Stimulated activated CD4-positive, alpha-beta T cell treated with anti-CD3 and anti-CD28 coated beads, TNF-alpha, amount 100 ng/mL, for 1 hour (primary cell): ENCODE results near the gene SUSD6.

ENCODE experiments used
- DNase-seq, 3 donors: peaks; one replicate each; pipeline ENCODE4 v3.0.0-alpha.2; 2020; ENCODE audit warnings: low read depth in 3 of 3, low spot score in 1 of 3

The SUSD6 gene

DNA sequence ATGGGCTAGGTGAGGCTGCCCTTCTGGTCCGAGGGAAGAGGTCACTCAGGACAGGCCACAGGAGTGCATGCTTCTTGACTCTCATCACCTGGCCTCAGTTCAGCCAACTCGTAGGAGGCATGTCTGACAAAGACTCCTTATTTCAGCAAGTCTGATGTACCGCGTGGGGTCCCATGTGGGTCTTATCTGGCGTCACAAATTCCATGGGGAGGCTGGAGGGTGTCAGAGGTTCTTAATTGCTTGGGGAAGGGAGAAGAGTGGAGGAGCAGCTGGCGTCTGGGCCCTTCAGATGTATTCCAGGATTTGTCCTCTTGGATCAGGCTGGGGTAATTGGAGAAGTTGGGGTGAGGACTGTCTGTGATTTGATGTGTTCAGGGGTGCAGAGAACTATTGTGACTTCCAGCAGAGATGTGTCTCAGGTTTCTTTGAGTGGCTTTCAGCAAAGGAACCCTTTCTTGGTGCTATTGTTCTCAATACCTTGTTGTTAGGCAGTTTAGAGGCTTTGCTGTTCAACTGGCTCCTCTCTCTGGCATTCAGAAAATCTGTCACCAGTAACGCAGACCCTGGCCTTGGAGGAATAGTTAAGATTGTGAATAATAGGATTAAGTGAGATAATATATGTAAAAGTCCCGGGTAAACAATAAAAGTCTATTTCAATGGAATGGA is 60.1 kb downstream of the SUSD6 start:
- DNase-seq: no peak

DNA sequence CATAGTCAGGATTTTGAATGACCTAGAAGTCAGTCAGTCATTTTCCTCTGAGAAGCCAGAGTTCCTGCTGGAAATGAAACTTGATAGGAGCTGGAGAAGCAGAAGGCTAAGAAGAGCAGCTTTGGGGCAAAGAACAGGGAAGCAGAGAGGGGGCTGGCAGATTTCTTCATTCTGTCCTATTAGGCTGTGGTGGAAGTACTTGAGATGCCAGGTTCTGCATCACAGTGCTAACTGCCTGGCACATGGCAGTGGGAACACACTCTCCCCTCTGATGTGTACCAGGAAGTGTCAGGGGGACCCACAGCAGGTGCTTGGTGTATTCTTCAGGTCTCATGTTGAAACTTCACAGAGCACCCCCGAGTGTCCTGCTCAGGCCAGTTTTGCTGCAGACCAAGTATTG is 61.0 kb downstream of the SUSD6 start:
- no peak for DNase-seq

DNA sequence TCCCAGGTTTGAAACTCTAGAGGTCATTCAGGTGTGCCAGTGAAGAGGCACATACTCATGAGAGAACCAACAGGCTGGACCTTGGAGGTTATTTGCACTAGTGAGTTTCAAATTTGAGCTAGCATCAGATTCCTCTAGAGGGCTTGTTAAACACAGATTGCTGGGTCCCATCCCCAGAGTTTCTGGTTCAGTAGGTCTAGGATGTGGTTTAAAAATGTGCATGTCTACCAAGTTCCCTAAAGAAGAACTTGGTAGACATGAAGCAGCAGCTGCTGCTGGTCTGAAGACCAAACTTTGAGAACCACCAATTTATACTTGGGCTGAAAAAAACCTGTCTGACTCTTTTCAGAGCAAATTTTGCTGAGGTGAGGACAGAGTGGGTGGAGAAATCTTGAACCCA is 61.7 kb downstream of the SUSD6 start:
- DNase-seq: no peak

DNA sequence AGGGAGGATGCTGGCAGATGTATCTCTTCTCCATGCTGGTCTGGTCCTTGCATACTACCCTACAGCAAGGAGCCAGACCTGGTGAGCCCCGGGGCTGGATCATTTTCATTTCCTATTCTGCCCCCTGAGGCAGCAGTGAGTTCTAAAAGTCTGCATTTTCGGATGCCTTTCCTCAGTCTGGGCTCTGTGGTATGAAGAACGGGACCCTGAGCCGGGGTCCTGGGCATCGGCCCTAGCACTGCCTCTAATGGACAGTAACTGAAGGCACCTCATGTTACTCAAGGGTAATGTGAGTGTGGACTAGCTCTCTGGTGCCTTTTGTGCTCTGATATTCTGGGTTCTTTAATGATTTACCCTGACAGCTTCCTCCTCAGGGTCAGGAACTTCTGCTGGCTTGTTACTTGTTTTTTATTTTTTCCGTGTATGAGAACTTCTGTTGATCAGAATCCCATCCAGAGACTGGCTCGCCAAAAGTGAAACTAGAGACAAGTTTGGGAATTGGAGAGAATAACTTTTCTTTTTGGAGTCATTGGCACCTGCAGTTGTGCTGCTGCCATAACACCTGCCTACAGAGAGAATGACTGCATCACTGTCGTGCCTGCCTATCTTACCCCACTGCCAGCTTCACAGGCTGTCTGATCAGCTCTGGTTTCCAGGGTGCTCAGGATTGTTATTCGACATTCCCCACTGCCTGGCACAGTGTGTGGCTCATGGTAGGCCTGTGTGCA is 62.3 kb downstream of the SUSD6 start:
- no peak for DNase-seq

DNA sequence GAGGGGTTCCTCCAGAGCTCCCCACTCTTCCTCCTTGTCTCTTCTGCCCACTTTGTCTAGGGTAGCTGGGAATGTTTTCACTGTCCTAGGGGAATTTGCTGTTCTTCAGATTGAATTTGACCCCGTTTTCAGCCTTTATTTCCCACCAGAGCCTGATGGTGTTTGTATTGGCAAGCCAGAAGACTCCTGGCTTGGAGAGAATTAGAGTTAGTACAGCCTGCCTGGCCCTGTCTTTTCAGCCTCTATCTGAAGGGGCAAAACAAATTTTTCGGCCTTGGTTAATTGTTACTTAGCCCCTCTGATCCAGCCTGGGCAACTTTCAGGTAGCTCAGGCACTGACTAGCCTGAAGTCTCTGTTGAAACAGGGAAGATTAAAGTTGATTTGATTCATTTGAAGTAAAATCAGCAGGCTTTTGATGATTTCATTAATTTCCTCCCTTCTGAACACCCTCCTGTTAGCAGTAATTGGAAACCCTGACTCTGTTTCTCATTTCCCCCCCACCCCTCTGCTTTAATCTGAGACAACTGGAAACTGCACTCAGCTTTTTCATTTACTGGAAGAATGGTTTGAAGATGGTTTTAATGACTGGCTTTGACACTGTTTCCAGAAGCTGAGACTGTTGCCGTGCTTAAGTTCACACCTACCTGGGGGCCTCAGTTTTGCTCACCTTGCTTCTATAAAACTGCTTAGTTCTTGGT is 63.3 kb downstream of the SUSD6 start:
- DNase-seq: no peak

DNA sequence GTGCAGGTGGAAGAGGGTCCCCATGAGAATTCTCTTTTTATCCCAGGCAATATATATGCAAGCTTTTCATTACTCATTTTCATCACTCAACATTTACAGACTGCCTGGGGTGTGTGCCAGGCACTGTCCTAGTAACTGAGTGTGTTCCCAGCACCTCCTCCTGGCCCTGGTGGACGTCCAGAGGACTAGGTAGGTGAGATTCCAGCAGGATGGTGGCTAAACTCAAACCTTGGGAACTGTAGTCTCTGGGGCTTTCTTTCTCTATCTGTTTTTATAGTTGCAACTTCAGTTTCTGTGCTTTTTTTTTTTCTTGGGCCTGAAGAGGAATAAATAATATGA is 63.8 kb downstream of the SUSD6 start:
- DNase-seq: no peak

DNA sequence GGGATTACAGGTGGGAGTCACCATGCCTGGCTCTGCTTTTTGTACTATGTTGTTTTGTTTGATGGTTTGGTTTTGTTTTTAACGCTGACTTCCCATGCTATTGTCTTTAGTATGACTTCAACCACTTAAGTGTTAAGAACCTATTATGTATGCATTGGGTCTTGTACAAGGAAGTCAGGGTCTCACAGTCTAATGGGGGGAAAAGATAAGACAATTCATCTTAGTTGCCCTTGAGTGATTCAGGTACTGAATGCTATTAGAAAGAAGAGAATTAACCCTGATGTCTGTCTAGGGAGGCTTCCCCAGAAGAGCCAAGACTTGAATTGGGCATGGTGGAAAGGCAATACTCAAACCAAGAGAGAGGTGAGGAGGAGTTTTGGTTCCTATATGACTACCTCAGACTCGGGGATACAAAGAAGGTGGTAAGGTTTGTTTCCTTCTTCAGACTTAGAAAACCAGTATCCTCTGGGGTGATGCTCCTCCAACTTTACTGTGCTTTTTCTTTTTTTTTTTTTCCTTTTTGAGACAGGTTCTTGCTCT is 64.6 kb downstream of the SUSD6 start:
- no peak for DNase-seq

DNA sequence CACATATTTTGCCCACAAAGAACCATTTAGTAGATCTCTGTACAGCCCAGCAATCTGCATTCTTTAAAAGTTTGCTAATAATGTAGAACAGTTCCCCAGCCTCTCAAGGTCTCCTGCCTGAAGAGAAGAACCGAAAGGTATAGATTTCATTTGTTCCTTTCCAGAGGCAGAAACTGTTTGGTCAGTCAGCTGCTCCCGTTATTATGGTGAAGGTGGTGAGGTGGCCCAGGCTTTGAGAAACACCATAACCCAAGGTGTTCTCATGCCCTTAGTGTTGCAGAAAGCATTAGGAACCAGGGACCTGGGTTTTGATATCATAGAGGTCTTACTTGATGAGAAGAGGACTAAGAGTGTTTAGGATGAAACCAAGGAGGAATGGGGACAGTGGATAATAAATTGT is 65.3 kb downstream of the SUSD6 start:
- DNase-seq: no peak

DNA sequence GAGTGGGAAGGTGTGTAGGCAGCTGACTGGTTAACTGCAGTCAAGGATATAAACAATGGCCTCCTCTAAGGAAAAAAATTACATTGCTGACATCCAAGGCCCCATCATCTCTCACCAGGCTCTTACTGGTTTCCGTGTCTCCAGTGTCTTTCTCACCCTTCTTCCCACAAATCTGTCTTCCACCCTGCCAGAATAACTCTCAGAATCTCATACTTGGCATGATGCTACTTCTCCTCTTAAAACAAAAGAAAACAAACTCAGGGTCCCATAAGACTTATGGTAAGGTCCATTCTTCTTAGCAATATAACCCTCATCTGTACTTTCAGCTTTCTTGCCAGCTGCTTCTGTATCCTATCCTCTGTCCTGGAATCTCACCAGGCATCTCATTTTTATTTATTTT is 68.9 kb downstream of the SUSD6 start:
- DNase-seq: no peak

DNA sequence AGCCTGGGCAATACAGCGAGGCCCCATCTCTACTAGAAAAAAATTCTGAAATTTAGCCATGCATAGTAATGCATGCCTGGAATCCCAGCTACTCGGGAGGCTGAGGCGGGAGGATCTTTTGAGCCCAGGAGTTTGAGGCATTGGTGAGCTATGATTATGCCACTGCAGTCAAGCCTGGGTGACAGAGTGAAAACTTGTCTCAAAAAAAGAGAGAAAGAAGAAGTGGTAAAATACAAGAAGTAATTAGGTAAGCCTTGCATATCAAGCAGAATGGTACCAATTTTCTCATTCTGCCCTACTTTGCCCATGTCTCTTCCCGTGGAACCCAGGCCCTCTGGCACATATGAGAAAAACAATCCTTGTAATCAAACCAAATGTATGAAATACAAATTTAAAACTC is 70.7 kb downstream of the SUSD6 start:
- no peak for DNase-seq

DNA sequence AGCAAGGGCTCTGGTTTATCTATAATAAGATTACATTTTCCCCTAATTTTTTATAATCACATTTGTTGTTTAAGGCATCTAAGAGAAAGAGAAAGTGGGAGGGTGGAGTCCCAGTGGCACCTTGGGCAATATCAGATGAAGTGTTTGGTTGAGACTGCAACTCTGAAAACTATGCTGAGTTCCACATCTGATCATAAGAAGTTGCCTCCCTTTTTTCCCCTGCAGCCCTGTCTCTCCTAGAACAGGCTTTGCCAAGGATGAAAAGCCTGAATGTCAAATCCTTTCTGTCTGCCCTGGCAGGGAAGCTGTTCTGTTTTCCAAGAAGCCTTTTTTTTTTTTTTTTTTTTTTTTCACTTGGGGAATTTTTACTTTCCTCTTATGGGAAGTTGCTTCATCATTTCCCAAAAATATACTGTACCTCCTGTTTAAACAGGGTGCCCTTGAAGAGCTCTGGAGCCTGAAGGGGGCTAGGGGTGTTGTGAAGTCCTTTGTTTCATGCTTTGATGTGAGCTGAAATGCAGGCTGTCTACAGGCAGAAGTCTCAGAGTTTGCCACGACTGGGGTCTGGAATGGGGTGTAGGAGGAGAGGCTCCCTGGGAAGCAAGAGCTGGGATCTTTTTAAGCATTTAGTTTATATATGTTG is 71.3 kb downstream of the SUSD6 start:
- no peak for DNase-seq

DNA sequence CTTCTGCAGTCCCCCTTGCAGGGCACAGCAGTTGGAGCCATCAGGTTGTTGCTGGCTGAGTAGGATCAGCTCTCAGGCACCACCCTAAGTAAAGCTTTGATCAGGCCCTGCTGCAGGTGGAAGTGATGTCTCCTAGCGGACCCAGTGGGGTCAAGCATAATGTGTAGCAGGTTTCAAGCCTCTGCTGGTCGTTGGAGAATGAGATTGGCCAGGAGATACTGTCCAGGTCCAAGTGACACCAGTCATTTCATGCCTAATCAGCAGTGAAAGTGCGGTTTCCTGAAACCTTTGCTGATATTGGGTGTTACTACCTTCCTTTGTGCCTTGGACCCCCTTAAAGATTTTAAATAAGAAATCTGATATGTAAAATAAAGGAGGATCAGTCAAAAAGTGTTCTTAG is 72.6 kb downstream of the SUSD6 start:
- DNase-seq: no peak

DNA sequence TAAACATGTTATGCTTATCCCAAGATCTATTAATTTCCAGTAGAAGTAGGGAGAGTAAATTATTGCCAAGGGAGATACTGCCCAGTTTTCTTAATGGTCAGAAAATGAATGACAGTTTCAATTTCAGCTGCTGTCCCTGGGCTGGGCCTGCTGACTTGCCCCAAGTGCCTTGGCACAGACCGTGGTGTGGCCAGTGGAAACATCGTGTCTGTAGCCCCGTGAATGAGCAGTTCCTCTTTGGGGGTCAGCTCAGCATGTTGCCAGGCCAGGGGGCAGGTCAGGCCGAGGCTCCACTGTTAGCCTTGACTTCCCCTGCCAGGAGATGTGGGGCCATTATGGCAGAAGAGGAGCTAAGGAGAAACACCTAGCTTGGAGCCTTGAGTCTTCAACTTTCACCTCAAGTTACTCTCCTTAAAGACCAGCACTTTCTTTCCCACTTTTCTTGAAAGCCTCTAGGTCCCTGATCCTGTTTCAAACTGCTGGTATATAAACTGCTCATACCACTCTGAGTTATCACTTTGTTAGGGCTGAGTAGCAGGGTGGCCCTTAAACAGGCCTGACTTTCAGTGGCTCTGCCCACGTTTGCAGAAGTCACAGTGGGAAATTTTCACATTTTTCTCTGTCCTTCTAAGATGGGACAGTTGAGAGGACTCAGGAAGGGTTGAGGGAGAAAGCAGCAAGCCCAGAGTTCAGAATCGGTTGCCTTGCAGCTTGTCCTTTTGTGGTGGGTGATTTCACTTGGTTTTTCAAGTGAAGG is 73.2 kb downstream of the SUSD6 start:
- DNase-seq: no peak

DNA sequence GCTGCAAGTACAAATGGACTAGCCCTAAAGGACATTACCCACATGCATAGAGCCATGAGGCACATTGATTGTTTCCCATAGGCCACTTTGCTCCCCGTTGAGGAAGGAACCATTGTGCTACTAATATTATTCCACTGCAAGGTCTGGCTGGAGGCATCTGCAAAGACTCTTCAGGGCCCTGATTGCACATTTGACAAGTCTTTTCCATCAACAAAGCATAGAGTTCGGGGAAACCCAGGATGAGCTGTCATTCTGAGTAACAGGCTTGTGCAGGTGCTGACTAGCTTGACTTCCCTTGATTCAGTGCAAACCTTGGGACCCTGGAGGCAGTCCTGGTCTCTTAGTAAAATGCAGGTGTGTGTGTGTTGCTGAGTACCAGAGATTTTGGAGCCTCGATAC is 73.8 kb downstream of the SUSD6 start:
- DNase-seq: peak in 2 of 3 donors; percentile 35 to 37

DNA sequence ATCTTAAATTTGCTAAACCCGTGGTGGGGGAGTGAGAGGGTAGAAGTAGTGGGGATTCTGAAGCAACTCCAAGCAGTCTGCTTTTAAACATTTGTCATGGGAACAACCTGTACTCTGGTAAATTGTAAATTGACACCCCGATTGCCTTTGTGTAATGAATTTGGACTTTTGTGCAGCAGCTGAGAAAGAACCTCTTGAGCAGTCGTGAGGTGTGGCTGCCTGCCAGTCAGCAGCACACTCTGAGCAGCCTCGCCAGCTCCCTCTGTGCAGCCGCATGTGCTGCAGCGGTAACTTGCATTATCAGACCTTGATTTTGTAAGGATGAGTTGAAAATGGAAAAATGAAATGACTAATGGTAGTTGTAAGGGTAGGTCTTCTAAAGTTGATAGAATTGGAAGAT is 74.3 kb downstream of the SUSD6 start:
- no peak for DNase-seq

DNA sequence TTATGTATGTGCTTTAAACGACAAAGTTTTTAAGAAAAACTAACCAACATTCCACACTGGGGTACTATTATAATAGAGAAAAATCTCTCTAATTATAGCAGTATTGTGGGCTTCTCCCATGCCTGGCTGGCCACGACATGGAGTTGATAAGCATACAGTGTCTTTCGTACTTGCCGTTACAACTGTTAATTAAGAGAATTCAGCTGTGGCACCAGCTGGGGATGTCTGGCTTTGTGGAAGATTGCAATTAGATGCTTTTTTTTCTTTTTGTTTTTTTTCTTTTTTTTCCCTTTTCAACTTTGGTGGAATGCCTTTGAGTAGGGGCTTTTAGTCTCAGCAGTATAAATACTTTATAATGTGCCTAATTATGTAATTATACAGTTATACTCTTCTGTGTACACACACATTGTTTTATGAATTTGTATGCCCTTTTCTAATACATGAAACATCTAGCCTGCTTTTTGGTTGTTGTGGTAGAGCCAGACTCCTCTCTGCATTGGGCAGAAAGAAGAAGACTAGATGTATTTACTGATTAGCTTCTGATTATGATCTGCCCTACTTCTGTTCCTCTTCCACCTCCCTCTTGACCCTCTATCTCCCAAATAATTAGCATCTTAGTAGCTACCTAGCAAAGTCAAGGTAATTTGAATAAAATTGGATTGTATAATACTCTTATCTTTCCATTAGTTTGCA is 76.4 kb downstream of the SUSD6 start:
- no peak for DNase-seq

DNA sequence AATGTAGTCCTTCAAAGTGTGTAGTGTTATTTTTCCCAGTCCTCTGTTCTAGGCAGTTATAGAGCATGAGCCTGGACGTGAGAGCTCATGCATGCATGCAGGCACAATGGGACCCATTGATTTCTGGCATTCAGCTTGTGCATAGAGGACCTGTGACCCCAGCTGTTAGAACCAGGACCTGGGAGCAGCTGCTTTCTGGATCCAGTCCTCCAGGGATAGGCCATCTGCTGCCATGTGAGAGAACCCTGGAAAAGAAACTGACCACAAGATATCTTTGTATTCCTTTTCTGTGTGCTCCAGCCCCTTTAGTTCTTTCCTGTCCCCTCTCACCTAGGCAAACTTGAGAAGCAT is 76.9 kb downstream of the SUSD6 start:
- DNase-seq: no peak

DNA sequence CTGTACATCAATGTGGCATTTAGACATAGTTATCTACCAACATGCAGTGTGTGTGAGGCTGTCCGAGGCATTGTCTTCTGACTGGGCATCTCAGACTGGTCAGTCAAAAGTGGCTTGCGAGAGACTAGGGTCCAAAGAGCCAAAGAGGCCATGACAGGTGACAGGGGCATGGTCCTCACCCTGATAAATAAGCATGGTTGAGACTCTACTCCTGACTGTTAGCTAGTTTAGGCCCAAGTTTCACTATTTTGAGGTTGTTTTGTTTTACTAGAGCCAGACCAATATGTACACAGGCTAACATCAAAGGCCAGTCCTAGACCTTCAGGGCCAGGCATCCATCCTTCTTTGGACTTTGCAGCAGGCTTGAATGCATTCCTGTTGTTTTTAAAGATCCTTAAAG is 78.6 kb downstream of the SUSD6 start:
- DNase-seq: no peak

DNA sequence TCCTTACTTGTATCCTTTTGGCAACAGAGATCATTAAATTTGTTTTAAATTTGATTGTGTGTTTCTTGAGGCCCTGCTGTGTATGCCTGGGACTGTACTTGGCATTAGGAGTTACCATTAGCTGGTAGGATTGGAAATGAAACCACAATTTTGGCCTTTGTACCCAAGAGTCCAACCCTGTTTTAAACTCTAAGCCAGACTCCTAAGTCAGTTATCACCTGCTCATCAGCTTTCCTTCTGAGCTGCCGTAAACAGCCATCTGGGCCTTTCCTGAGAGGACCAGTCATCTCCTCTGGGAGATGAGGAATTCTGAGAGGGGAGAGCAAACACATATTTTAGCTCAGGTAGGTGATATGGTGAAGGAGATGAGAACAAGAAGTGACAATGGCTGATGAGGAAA is 81.2 kb downstream of the SUSD6 start:
- DNase-seq: no peak

DNA sequence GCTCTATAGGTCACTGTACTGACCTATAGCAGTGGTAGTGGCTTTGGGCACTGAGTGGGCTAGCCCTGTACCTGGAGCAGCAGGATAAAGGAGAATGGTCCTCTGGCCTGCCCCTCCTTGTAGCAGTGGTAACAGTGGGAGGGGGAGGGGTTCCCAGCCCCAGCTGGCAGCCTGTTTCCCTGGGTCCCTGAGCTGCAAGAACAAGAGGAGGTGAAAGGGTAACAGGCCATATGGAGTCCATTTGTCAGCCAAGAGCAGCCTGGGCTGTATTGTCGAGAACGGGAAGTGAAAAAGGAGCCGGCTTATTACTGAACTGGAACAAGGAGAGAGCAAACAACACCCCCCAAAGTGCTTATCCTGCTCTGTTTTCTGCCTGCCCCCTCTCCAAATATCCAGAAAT is 81.7 kb downstream of the SUSD6 start:
- DNase-seq: no peak
